Activated T-helper 1 cell treated with anti-CD3 and anti-CD28 coated beads, Interleukin-2, amount 50 U/mL, for 16 hours (primary cell): Measurements from ENCODE around the gene HES2.
"Not testable (repeated sequence)": the region's sequence is repeated elsewhere in the genome, so short reads cannot be mapped to it uniquely, and the experiment has no call there.

Experiments used
- DNase-seq, 2 donors: peaks; one replicate each; pipeline ENCODE4 v3.0.0-alpha.2; 2020; ENCODE audit warnings: low read depth in 1 of 2, low spot score in 1 of 2

Gene HES2

GRCh38 chr1:6419804-6420453, at the start of gene HES2:
TSS of gene HES2 (minus strand) at chr1:6419919. CDS start at chr1:6419820, 99 bp downstream.
- DNase-seq: no peak

DNA sequence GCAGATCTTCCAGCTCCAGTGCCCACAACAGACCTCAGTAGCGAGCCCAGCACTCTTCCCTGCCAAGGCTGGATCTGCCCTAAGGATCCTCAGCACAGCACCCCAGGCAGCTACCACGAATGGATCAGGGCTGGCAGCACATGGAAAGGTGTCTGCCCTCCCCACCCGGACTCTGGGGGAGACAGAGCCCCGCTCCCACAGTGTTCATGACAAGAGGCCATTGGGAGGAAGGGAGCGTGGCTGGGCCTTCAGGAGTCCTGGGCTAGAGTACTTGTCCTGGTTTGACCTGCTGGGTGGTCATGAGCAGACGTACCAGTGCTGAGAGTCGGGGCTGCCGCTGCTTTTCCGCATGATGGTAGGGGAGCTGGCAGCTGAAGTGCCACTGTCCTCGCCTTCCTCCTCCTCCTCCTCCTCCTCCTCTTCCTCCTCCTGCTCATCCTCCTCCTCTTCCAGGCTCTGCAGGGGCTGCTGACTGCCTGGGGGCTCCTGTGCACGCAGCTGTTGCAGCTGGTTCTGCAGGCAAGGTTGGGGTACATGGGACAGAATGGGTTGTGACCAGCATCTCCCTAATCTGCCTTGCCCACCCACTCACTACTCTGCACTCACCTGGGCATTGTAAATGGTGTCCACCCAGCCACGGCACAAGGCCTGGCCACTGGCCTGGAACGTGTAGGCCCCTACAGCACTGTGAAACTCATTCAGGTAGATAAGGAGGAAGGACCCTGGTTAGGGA, 49.2 kb upstream of the HES2 start:
- no peak for DNase-seq

DNA sequence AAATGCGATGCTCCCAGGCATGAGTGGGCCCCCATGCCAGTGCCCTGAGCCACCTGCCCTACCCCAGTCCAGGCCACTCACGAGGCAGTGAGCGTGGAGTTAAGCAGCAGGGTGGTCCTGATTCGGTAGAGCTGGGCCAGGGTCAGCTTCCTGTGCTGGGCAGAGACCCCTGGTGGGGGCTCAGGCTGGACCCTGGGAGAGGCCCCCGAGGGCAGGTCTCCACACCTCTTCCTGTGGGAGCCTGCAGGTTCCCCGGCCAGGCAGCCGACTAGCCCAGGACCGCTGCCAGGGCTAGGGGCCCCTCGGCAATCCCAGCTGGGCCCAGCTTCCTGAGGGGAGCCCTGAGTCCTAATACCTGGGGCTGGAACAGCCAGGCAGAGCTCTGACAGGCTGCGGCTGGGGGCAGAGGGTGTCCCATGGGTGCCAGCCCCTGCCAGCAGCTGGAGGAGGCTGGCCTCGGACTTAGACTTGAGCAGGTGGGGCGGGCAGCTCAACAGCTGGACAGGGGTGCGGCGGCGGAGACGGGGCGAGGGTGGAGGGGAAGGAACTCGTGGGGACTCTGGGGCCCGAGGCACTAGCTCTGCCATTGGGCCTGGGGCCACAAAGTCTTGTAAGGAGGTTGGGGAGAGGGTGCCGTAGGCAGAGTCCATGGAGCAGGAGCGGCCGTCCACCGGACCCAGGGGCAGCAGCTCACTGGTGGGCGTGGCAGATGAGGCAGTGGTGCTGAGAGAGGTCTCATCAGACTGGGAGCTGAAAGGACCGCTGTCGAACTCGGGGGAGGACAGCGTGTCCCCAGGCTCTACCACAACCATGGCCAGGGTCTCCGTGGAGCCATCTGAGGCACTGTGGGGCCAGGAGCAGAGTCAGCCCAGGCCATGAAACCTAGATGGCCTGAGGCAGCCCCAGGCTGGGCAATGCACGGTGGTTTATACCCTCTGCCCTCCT, 48.3 kb upstream of the HES2 start:
- DNase-seq: no peak

GRCh38 chr1:6467224-6467623, 47.5 kb upstream of the HES2 start:
- no peak for DNase-seq

- no peak for DNase-seq
Measured at GRCh38 chr1:6466751-6467150, 47.0 kb upstream of the HES2 start.

- DNase-seq: peak; percentile 44 to 48
Measured at GRCh38 chr1:6466023-6466422, 46.3 kb upstream of the HES2 start, which contains the start of gene TNFRSF25. TSS of gene TNFRSF25 (minus strand) at chr1:6466173. CDS start at chr1:6466107, 66 bp downstream.

DNA sequence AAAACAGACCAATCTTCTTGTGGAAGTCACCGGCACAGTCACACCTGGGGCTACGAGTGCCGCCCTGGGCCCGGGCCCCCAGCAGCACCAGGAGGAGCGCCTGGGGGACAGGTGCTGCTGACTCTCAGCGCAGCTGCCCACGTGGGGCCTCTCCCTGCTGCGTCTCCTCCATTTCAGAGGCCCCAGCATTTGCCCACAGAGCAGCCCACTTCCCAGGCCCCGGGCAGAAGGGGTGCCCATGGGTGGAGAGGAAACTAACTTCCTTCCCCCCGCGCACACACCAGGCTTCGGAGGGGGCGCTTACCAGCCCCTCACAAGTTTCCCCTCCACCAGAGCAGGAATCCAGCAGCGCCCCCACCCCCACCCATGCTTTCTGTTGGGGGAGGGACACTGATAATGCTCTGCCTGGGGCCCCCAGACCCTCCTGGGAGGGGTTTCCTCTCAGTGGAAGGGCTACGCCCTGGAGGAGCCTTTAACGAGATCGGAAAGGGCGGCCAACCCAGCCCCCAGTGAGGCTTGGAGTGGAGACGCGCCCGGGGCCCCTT, 45.8 kb upstream of the HES2 start:
- no peak for DNase-seq

DNA sequence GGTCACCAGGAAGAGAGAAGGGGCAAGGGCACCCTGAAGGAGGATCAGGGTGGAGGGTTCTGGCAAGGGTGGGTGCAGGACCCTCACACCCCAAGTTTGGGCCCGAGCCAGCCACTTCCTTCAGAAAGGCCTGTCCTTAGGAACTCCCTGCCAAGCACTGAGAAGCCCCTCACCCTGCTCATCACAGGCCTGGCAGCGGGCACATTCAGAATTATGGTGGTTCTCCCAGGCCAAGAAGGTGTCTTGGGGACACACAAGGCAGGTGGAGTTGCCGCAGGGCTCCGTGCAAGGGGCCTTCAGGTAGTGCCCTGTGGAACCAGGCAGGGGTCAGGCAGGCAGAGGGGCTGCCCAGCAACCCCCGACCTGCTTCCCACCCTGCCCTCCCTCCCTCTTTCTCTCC, 45.2 kb upstream of the HES2 start:
- no peak for DNase-seq

- no peak for DNase-seq
Measured at GRCh38 chr1:6464514-6464836, 44.8 kb upstream of the HES2 start.

- no peak for DNase-seq
Measured at GRCh38 chr1:6463120-6463412, 43.3 kb upstream of the HES2 start.

GRCh38 chr1:6462412-6463119, 42.8 kb upstream of the HES2 start:
- DNase-seq: no peak

GRCh38 chr1:6461538-6462411, 42.1 kb upstream of the HES2 start:
- DNase-seq: no peak

GRCh38 chr1:6461051-6461530, 41.4 kb upstream of the HES2 start:
- no peak for DNase-seq

DNA sequence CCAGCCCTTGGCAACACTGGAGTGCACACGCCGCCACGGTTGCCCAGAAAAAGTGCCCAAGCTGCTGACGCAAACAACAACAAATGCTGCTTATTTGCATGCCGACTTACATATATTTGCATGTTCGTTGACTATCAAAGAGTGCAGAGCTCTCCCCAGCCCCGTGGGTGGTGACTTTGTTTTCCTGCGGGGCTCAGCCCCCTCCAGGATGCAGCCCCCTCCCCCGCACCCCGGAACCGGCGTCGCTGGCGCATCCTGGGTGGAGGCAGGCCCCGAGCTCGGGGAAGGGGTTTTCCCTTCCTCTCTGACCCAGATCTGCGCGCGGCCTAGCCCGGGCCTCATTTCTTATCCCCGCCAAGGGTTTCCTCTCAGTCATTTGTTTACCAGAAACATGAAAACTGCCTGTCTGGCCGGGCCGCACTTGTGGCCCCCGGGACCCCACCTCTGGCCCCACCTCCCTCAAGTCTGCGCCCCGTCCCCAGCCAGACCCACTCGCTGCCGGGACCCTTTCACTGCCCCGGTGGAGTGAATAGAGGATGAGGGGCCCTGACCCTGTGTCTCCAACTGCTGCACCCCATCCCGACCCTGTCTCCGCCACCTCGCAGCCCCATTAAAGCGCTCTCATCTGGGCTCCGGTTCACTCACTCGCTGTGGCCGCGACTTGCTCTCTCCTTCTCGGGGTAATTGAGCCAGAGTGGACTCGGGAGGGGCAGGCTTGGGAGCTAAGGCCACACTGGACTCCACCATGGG, 40.8 kb upstream of the HES2 start:
- DNase-seq: peak; percentile 84 to 90

- DNase-seq: peak in 1 of 2 donors; percentile 59
Measured at GRCh38 chr1:6459850-6460265, 40.1 kb upstream of the HES2 start.

DNA sequence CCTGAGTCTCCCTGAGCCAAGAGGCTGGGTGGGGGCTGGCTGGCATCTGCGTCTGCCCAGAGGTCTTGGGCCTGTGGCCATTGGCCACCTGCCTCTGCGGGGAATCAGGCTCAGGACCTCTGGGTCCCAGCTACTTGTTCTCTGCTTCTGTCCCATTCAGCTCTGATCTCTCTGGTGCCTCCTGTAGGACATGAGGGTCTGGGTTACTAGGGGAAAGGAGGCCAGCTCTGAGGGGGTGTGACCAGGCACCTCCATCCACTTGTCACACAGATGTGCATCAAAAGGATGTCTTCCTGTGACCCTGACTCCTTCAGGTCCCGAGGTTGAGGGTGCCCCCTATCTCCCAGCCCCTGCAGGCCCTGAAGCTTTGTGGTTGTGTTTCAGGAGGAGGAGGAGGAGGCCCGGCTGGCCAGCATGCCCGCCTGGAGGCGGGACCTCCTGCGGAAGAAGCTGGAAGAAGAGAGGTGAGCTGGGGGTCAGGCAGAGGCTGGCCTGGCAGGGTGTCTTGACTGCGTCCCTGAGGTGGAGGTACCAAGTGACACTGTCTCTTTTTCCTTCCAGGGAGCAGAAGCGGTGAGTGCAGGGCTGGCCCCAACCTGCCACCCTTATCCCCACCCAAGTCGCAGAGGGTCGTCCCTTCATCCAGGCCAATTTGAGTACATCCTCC, 37.2 kb upstream of the HES2 start:
- DNase-seq: no peak

DNA sequence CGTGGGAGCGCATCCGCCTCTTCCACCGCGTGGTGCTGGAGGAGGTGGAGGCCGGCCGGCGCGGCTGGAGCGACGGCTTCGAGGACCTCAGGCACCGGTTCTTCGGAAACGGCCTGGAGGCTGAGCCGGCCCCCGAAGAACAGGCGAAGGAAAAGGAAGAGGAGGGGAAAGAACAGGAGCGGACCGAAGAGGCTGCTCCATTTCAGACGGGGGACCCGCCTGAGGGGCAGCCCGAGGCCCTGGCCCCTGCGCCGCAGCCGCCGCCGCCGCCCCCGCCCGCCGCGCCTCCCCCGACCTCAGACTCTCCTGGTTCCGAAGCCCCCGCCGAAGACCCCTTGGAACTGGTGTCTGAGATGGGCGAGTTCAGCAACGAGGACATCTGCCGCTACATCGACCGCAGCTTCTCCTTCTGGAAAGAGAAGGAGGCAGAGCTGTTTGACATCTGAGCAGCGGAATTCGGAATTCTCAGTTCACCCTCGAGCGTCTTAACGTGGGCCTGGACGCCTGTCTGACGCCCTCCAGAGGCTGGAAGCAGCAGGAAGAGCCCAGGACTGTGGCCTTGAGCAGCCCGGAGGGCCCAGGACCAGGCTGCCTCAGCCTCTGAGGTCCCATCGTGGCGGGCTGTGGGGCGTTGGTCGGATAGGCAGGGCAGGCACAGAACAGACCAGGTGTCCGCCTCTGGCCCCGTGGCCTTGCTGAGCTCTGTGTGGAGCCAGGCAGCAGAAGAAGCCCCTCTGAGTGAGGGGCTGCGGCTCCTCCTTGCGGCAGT, 36.2 kb upstream of the HES2 start:
- DNase-seq: not testable (repeated sequence)
